Measurements from ENCODE around the gene PMS1. TPM values are rescaled to one million over a fixed set of nuclear protein-coding genes. Genes with fewer than 3 reads are reported as not detected.
"Not testable (repeated sequence)": the region's sequence is repeated elsewhere in the genome, so short reads cannot be mapped to it uniquely, and the experiment has no call there.

Gene PMS1
- total RNA-seq, 1 donor from 2014 or later: 17.4 TPM

GRCh38 chr2:189880429-189880828 lies 96.2 kb downstream of the PMS1 start:
- intact Hi-C loops (cut with DNase I): no loop called here
- H3K9me3 ChIP-seq: no peaks in the 10 kb centered on the region
- H3K27ac ChIP-seq: no peak overlapping the region
- H3K36me3 ChIP-seq: no peaks in the 10 kb centered on the region
- H3K4me1 ChIP-seq: no peaks in the 10 kb centered on the region
- no peak for TF ChIP-seq CTCF (IDR thresholded peaks at IDR 0.05)
- ATAC-seq (no peak), DNase-seq (no peak)
- H3K27me3 ChIP-seq: no peaks in the 10 kb centered on the region
- H3K4me3 ChIP-seq: no peak overlapping the region

GRCh38 chr2:189880832-189881492 lies 96.7 kb downstream of the PMS1 start:
- Histone ChIP-seq H3K4me3 (no peak overlapping the region), H3K27me3 (no peaks in the 10 kb centered on the region), H3K4me1 (no peaks in the 10 kb centered on the region), H3K27ac (no peak overlapping the region), H3K36me3 (no peaks in the 10 kb centered on the region), H3K9me3 (no peaks in the 10 kb centered on the region)
- no peak for TF ChIP-seq CTCF (IDR thresholded peaks at IDR 0.05)
- intact Hi-C loops (cut with DNase I): no loop called here
- DNase-seq (no peak), ATAC-seq (no peak)

- Histone ChIP-seq H3K4me3 (no peak overlapping the region), H3K4me1 (no peaks in the 10 kb centered on the region)
- intact Hi-C loops (cut with DNase I): no loop called here
These were observed 101.1 kb downstream of the PMS1 start for GRCh38 chr2:189885368-189885767.

GRCh38 chr2:189892546-189893294 lies 108.5 kb downstream of the PMS1 start:
- intact Hi-C loops (cut with DNase I); ATAC-seq; H3K27ac ChIP-seq; DNase-seq; H3K9me3 ChIP-seq; H3K4me1 ChIP-seq; H3K4me3 ChIP-seq; H3K36me3 ChIP-seq; H3K27me3 ChIP-seq: not testable (repeated sequence)

More at GRCh38 chr2:189885368-189885767, 101.1 kb downstream of the PMS1 start:
- no peaks in the 10 kb centered on the region for H3K36me3 ChIP-seq
- no peak overlapping the region for H3K27ac ChIP-seq
- no peak for TF ChIP-seq CTCF (IDR thresholded peaks at IDR 0.05)
- ATAC-seq: no peak
- H3K27me3 ChIP-seq: no peaks in the 10 kb centered on the region
- no peak for DNase-seq
- no peaks in the 10 kb centered on the region for H3K9me3 ChIP-seq

GRCh38 chr2:189896809-189897208 lies 112.6 kb downstream of the PMS1 start:
- Histone ChIP-seq H3K36me3 (no peaks in the 10 kb centered on the region), H3K9me3 (no peaks in the 10 kb centered on the region), H3K4me3 (no peak overlapping the region), H3K4me1 (no peaks in the 10 kb centered on the region), H3K27me3 (no peaks in the 10 kb centered on the region), H3K27ac (no peak overlapping the region)
- no peak for TF ChIP-seq CTCF (IDR thresholded peaks at IDR 0.05)
- no peak for ATAC-seq
- DNase-seq: no peak
- intact Hi-C loops (cut with DNase I): no loop called here

- no peak for TF ChIP-seq CTCF (IDR thresholded peaks at IDR 0.05)
- no peaks in the 10 kb centered on the region for H3K4me1 ChIP-seq
- intact Hi-C loops (cut with DNase I): no loop called here
- DNase-seq (no peak), ATAC-seq (no peak)
- no peak overlapping the region for H3K27ac ChIP-seq
- H3K9me3 ChIP-seq: no peaks in the 10 kb centered on the region
- H3K36me3 ChIP-seq: no peaks in the 10 kb centered on the region
- H3K27me3 ChIP-seq: no peaks in the 10 kb centered on the region
- H3K4me3 ChIP-seq: no peak overlapping the region
These were observed 114.9 kb downstream of the PMS1 start for GRCh38 chr2:189899101-189899500.
